ENCODE data around the gene IER5L.

IER5L gene

GRCh38 chr9:129218918-129219317 is 40.9 kb upstream of the IER5L start:
- ATAC-seq (ENCODE audit: insufficient read depth, low read depth) (no peak), DNase-seq (no peak)
- Histone ChIP-seq H3K4me1 (ENCODE audit: insufficient read depth, low read length) (no peaks in the 10 kb centered on the region), H4K20me1 (ENCODE audit: insufficient read depth, low read length) (no peaks in the 10 kb centered on the region), H3K36me3 (ENCODE audit: insufficient read depth, low read length) (no peaks in the 10 kb centered on the region), H3K27ac (ENCODE audit: low read length) (no peak overlapping the region), H3K4me2 (ENCODE audit: insufficient read depth, low read length) (no peak overlapping the region), H3K9me3 (ENCODE audit: insufficient read depth, low read length, severe bottlenecking) (no peaks in the 10 kb centered on the region), H3K4me3 (ENCODE audit: low read depth in 1 of 2, low read length in 2 of 2) (no peak overlapping the region), H3K27me3 (ENCODE audit: insufficient read depth, low read length, poor library complexity) (no peaks in the 10 kb centered on the region), H3K9ac (ENCODE audit: low read depth, low read length) (no peak overlapping the region), H2AFZ (ENCODE audit: low read depth, low read length) (no peak overlapping the region), H3K79me2 (ENCODE audit: insufficient read depth, low read length) (no peaks in the 10 kb centered on the region)
- TF ChIP-seq CTCF (IDR thresholded peaks at IDR 0.05; ENCODE audit: borderline replicate concordance, extremely low read depth, low read length, poor library complexity, severe bottlenecking) (no peak), EZH2 (IDR thresholded peaks at IDR 0.05; ENCODE audit: borderline replicate concordance, low read depth, low read length, severe bottlenecking) (no peak)

GRCh38 chr9:129218272-129218625 is 40.2 kb upstream of the IER5L start:
- no peaks in the 10 kb centered on the region for H3K79me2 ChIP-seq (ENCODE audit: insufficient read depth, low read length)
- TF ChIP-seq CTCF (IDR thresholded peaks at IDR 0.05; ENCODE audit: borderline replicate concordance, extremely low read depth, low read length, poor library complexity, severe bottlenecking) (no peak), EZH2 (IDR thresholded peaks at IDR 0.05; ENCODE audit: borderline replicate concordance, low read depth, low read length, severe bottlenecking) (no peak)
- DNase-seq, result no peak
- H3K4me1 ChIP-seq (ENCODE audit: insufficient read depth, low read length), result no peaks in the 10 kb centered on the region
- H3K9me3 ChIP-seq (ENCODE audit: insufficient read depth, low read length, severe bottlenecking), result no peaks in the 10 kb centered on the region
- H3K4me3 ChIP-seq (ENCODE audit: low read depth in 1 of 2, low read length in 2 of 2), result no peak overlapping the region
- ATAC-seq (ENCODE audit: insufficient read depth, low read depth), result no peak
- no peak overlapping the region for H3K4me2 ChIP-seq (ENCODE audit: insufficient read depth, low read length)
- H3K36me3 ChIP-seq (ENCODE audit: insufficient read depth, low read length), result no peaks in the 10 kb centered on the region
- H3K27me3 ChIP-seq (ENCODE audit: insufficient read depth, low read length, poor library complexity), result no peaks in the 10 kb centered on the region
- no peaks in the 10 kb centered on the region for H4K20me1 ChIP-seq (ENCODE audit: insufficient read depth, low read length)
- no peak overlapping the region for H2AFZ ChIP-seq (ENCODE audit: low read depth, low read length)
- no peak overlapping the region for H3K9ac ChIP-seq (ENCODE audit: low read depth, low read length)
- no peak overlapping the region for H3K27ac ChIP-seq (ENCODE audit: low read length)

GRCh38 chr9:129213551-129213950 is 35.5 kb upstream of the IER5L start:
- H3K27me3 ChIP-seq (ENCODE audit: insufficient read depth, low read length, poor library complexity), result no peaks in the 10 kb centered on the region
- no peaks in the 10 kb centered on the region for H3K36me3 ChIP-seq (ENCODE audit: insufficient read depth, low read length)
- no peak overlapping the region for H3K9ac ChIP-seq (ENCODE audit: low read depth, low read length)
- H3K27ac ChIP-seq (ENCODE audit: low read length), result no peak overlapping the region
- ATAC-seq (ENCODE audit: insufficient read depth, low read depth) (no peak), DNase-seq (no peak)
- TF ChIP-seq EZH2 (IDR thresholded peaks at IDR 0.05; ENCODE audit: borderline replicate concordance, low read depth, low read length, severe bottlenecking), result no peak
- TF ChIP-seq CTCF (IDR thresholded peaks at IDR 0.05; ENCODE audit: borderline replicate concordance, extremely low read depth, low read length, poor library complexity, severe bottlenecking), result no peak
- no peaks in the 10 kb centered on the region for H3K9me3 ChIP-seq (ENCODE audit: insufficient read depth, low read length, severe bottlenecking)
- H3K79me2 ChIP-seq (ENCODE audit: insufficient read depth, low read length), result no peaks in the 10 kb centered on the region
- H4K20me1 ChIP-seq (ENCODE audit: insufficient read depth, low read length), result no peaks in the 10 kb centered on the region
- H3K4me1 ChIP-seq (ENCODE audit: insufficient read depth, low read length), result peaks cover 4% of the 10 kb centered on the region
- H2AFZ ChIP-seq (ENCODE audit: low read depth, low read length), result no peak overlapping the region
- H3K4me3 ChIP-seq (ENCODE audit: low read depth in 1 of 2, low read length in 2 of 2), result no peak overlapping the region
- no peak overlapping the region for H3K4me2 ChIP-seq (ENCODE audit: insufficient read depth, low read length)

- no peaks in the 10 kb centered on the region for H3K36me3 ChIP-seq (ENCODE audit: insufficient read depth, low read length)
- DNase-seq, result no peak
- H3K27ac ChIP-seq (ENCODE audit: low read length), result no peak overlapping the region
- H3K4me2 ChIP-seq (ENCODE audit: insufficient read depth, low read length), result no peak overlapping the region
- H3K79me2 ChIP-seq (ENCODE audit: insufficient read depth, low read length), result no peaks in the 10 kb centered on the region
- H2AFZ ChIP-seq (ENCODE audit: low read depth, low read length), result no peak overlapping the region
- no peak for TF ChIP-seq EZH2 (IDR thresholded peaks at IDR 0.05; ENCODE audit: borderline replicate concordance, low read depth, low read length, severe bottlenecking)
- TF ChIP-seq CTCF (IDR thresholded peaks at IDR 0.05; ENCODE audit: borderline replicate concordance, extremely low read depth, low read length, poor library complexity, severe bottlenecking), result no peak
- H3K4me3 ChIP-seq (ENCODE audit: low read depth in 1 of 2, low read length in 2 of 2), result no peak overlapping the region
- H4K20me1 ChIP-seq (ENCODE audit: insufficient read depth, low read length), result no peaks in the 10 kb centered on the region
- H3K27me3 ChIP-seq (ENCODE audit: insufficient read depth, low read length, poor library complexity), result no peaks in the 10 kb centered on the region
- no peak overlapping the region for H3K9ac ChIP-seq (ENCODE audit: low read depth, low read length)
- no peaks in the 10 kb centered on the region for H3K9me3 ChIP-seq (ENCODE audit: insufficient read depth, low read length, severe bottlenecking)
- ATAC-seq (ENCODE audit: insufficient read depth, low read depth), result no peak
- peaks cover 11% of the 10 kb centered on the region for H3K4me1 ChIP-seq (ENCODE audit: insufficient read depth, low read length)
These were observed 33.6 kb upstream of the IER5L start for GRCh38 chr9:129211686-129212085.

Data from DND-41 (cell line).